SK-N-SH (cell line): ENCODE results near the gene TCF19. TPM values are rescaled to one million over a fixed set of nuclear protein-coding genes. Genes with fewer than 3 reads are reported as not detected.
"Not testable (repeated sequence)": the region's sequence is repeated elsewhere in the genome, so short reads cannot be mapped to it uniquely, and the experiment has no call there.

Experiments used
- CTCF ChIA-PET: fragments of 300-600, 350-600 bp; formaldehyde crosslinking; extraction: SDS; loops from one replicate; lab custom pipeline; 2021; lab: Yijun Ruan, JAX
- POLR2A ChIA-PET: fragments of 350-600 bp; sonication (Branson Sonifier 250); formaldehyde crosslinking; extraction: SDS; loops from one replicate; lab custom pipeline; 2020; ENCODE audit warnings: antibody characterized with exemption, inconsistent platforms; lab: Yijun Ruan, JAX
- DNase-seq: peaks from one replicate; pipeline ENCODE4 v3.0.0; 2012
- H2AFZ ChIP-seq: fragments of 200-600 bp; sonication (generic); 2 replicates; pipeline ENCODE4 v1.8.1; 2016; ENCODE audit warnings: antibody characterized with exemption, mild to moderate bottlenecking, low read depth
- H3F3A ChIP-seq: fragments of 200-600 bp; sonication (generic); replicated peaks from 2 replicates; pipeline ENCODE3; 2016; ENCODE audit warnings: antibody characterized with exemption, mild to moderate bottlenecking; ENCODE audit not compliant: insufficient read depth
- H3K27ac ChIP-seq, 2 experiments: fragments of 200-500 bp in 1 of 2; fragments of 200-600 bp in 1 of 2; sonication (Bioruptor generic) in 1 of 2; sonication (generic), shearing (Covaris generic) in 1 of 2; 2 replicates each; pipeline versions ENCODE4 v1.5.1 to v1.6.1; 2014 to 2016; ENCODE audit warnings: low read depth in 2 of 2, inconsistent platforms in 1 of 2, low read length in 1 of 2, mild to moderate bottlenecking in 1 of 2, mixed read lengths in 1 of 2
- H3K27me3 ChIP-seq: fragments of 200-600 bp; sonication (generic), shearing (Covaris generic); 2 replicates; pipeline ENCODE4 v1.6.1; 2016; ENCODE audit warnings: mixed run types; ENCODE audit not compliant: insufficient read depth
- H3K36me3 ChIP-seq, 2 experiments: fragments of 200-500 bp in 1 of 2; fragments of 200-600 bp in 1 of 2; sonication (Bioruptor generic) in 1 of 2; sonication (generic) in 1 of 2; replicated peaks in 1 of 2; 2 replicates each; pipeline versions ENCODE3 to v1.5.1; 2014 to 2016; ENCODE audit warnings: low read length in 1 of 2, mild to moderate bottlenecking in 1 of 2; ENCODE audit not compliant: insufficient read depth in 2 of 2, control insufficient read depth in 1 of 2
- H3K4me1 ChIP-seq, 2 experiments: fragments of 200-500 bp in 1 of 2; fragments of 200-600 bp in 1 of 2; sonication (Bioruptor generic) in 1 of 2; sonication (generic), shearing (Covaris generic) in 1 of 2; 2 replicates each; pipeline versions ENCODE4 v1.5.1 to v1.6.1; 2014 to 2016; ENCODE audit warnings: low read depth in 1 of 2, low read length in 1 of 2, mixed run types in 1 of 2; ENCODE audit not compliant: insufficient read depth in 2 of 2, control insufficient read depth in 1 of 2
- H3K4me2 ChIP-seq: fragments of 200-600 bp; sonication (generic), shearing (Covaris generic); 2 replicates; pipeline ENCODE4 v1.6.1; 2017; ENCODE audit warnings: mixed run types
- H3K4me3 ChIP-seq, 2 experiments: fragments of 200-500 bp in 1 of 2; fragments of 200-600 bp in 1 of 2; sonication (Bioruptor generic) in 1 of 2; sonication (generic), shearing (Covaris generic) in 1 of 2; 2 replicates each; pipeline versions ENCODE4 v1.5.1 to v1.8.1; 2014 to 2016; ENCODE audit warnings: low read depth in 2 of 2, inconsistent platforms in 1 of 2, low read length in 1 of 2, mild to moderate bottlenecking in 1 of 2, mixed read lengths in 1 of 2, moderate library complexity in 1 of 2
- H3K79me2 ChIP-seq: fragments of 200-600 bp; sonication (generic); 2 replicates; pipeline ENCODE4 v1.8.1; 2017; ENCODE audit warnings: mild to moderate bottlenecking; ENCODE audit not compliant: insufficient read depth
- H3K9ac ChIP-seq: fragments of 200-600 bp; sonication (generic); 2 replicates; pipeline ENCODE4 v1.6.1; 2017; ENCODE audit warnings: mixed run types
- H3K9me2 ChIP-seq: fragments of 200-600 bp; sonication (generic); 2 replicates; pipeline ENCODE4 v1.6.1; 2017; ENCODE audit warnings: mixed run types
- H3K9me3 ChIP-seq: fragments of 200-600 bp; sonication (generic); 2 replicates; pipeline ENCODE4 v1.6.1; 2017; ENCODE audit warnings: mixed run types, mild to moderate bottlenecking, moderate library complexity
- H4K20me1 ChIP-seq: fragments of 200-600 bp; sonication (generic); 2 replicates; pipeline ENCODE4 v1.6.1; 2017; ENCODE audit warnings: mild to moderate bottlenecking, mixed run types; ENCODE audit not compliant: insufficient read depth
- EP300 ChIP-seq, 2 experiments: IDR thresholded peaks; 2 replicates each; pipeline versions ENCODE4 v1.4.0 to v1.6.1; 2012; ENCODE audit warnings: borderline replicate concordance in 1 of 2, low read depth in 1 of 2, low read length in 1 of 2
- FOSL2 ChIP-seq: IDR thresholded peaks from 2 replicates; pipeline ENCODE4 v1.4.0; 2012; ENCODE audit warnings: low read depth, mild to moderate bottlenecking, moderate library complexity, borderline replicate concordance
- GABPA ChIP-seq: IDR thresholded peaks from 2 replicates; pipeline ENCODE4 v1.4.0; 2012; ENCODE audit warnings: low read depth, mild to moderate bottlenecking
- GATA2 ChIP-seq: sonication (generic); formaldehyde crosslinking; IDR thresholded peaks from 2 replicates; pipeline ENCODE4 v1.5.0; 2020; ENCODE audit warnings: mild to moderate bottlenecking, missing genetic modification reagents
- MAX ChIP-seq: IDR thresholded peaks from 2 replicates; pipeline ENCODE4 v1.4.0; 2012; ENCODE audit warnings: low read depth
- PBX3 ChIP-seq: IDR thresholded peaks from 2 replicates; pipeline ENCODE4; 2012
- RCOR1 ChIP-seq: fragments of 150-350 bp; IDR thresholded peaks from 2 replicates; pipeline ENCODE4 v1.6.1; 2017; ENCODE audit warnings: antibody characterized with exemption, low read length
- RFX5 ChIP-seq: IDR thresholded peaks from 2 replicates; pipeline ENCODE4 v1.6.1; 2012; ENCODE audit warnings: mild to moderate bottlenecking, improper control_type of control experiment, low read length
- RXRA ChIP-seq: IDR thresholded peaks from 2 replicates; pipeline ENCODE4 v1.4.0; 2012; ENCODE audit warnings: low read depth, mild to moderate bottlenecking, borderline replicate concordance
- SMC3 ChIP-seq: IDR thresholded peaks from 2 replicates; pipeline ENCODE4 v1.6.1; 2012; ENCODE audit warnings: low read depth, low read length, improper control_type of control experiment
- TCF12 ChIP-seq: IDR thresholded peaks from 2 replicates; pipeline ENCODE4 v1.4.0; 2012
- WGBS: methylation state at CpG from one replicate; pipeline ENCODE4 v1.1.6; 2017; ENCODE audit warnings: low lambda C conversion rate; 5-methylcytosine and 5-hydroxymethylcytosine counted together
- polyA plus RNA-seq, 3 experiments: library from polyadenylated mRNA; depleted of rRNA; stranded (reverse); fragments of >200 nt; gene quantifications; 2 replicates each; pipeline ENCODE4 v1.2.3, GENCODE V29; 2012

TCF19 gene
- polyA plus RNA-seq, 1 of the 3 experiments (the other 2 are of a cell fraction) = 9.3 TPM

GRCh38 chr6:31162463-31163165 lies 4.2 kb downstream of the TCF19 start:
- DNase-seq = no peak
- no peak overlapping the region for H3K9ac ChIP-seq
- TF ChIP-seq RFX5 (no peak), PBX3 (no peak), GATA2 (no peak)

GRCh38 chr6:31163922-31164321 lies 5.5 kb downstream of the TCF19 start:
- DNase-seq = no peak
- H4K20me1 ChIP-seq = no peaks in the 10 kb centered on the region
- H3K27ac ChIP-seq = no peak overlapping the region
- H3K4me1 ChIP-seq = peaks cover 0 to 8% of the 10 kb centered on the region in 2 experiments; a peak in 1 of 4 replicates
- no peaks in the 10 kb centered on the region for H3F3A ChIP-seq
- CTCF ChIA-PET = no interaction called here
- no peaks in the 10 kb centered on the region for H3K36me3 ChIP-seq
- H3K4me3 ChIP-seq = no peak overlapping the region
- peaks cover 4% of the 10 kb centered on the region for H3K79me2 ChIP-seq
- H3K9ac ChIP-seq = no peak overlapping the region
- no peak for TF ChIP-seq SMC3
- TF ChIP-seq GABPA = no peak
- no peak for TF ChIP-seq RXRA
- TF ChIP-seq PBX3 = no peak
- TF ChIP-seq MAX = no peak
- TF ChIP-seq FOSL2 = no peak
- TF ChIP-seq EP300 (IDR thresholded peaks at IDR 0.05; ENCODE audit: borderline replicate concordance in 1 of 2, low read depth in 1 of 2, low read length in 1 of 2) = no peak
- no peak for TF ChIP-seq RCOR1
- TF ChIP-seq TCF12 = no peak
- POLR2A ChIA-PET = no interaction called here
- no peak overlapping the region for H2AFZ ChIP-seq
- no peak overlapping the region for H3K4me2 ChIP-seq
- H3K9me2 ChIP-seq = no peaks in the 10 kb centered on the region
- no peaks in the 10 kb centered on the region for H3K9me3 ChIP-seq
- no peaks in the 10 kb centered on the region for H3K27me3 ChIP-seq

More at GRCh38 chr6:31162463-31163165, 4.2 kb downstream of the TCF19 start:
- Histone ChIP-seq H3K9me3 (no peaks in the 10 kb centered on the region), H3K4me3 (no peak overlapping the region), H3K27me3 (no peaks in the 10 kb centered on the region), H3K27ac (no peak overlapping the region), H3K79me2 (peaks cover 5% of the 10 kb centered on the region), H3K9me2 (no peaks in the 10 kb centered on the region), H2AFZ (no peak overlapping the region), H3K36me3 (no peaks in the 10 kb centered on the region), H3F3A (no peaks in the 10 kb centered on the region), H3K4me2 (no peak overlapping the region), H4K20me1 (no peaks in the 10 kb centered on the region), H3K4me1 (peaks cover 0 to 12% of the 10 kb centered on the region in 2 experiments; a peak in 1 of 4 replicates)
- 94% methylated on average over 3 of the region's 13 CpGs for WGBS
- ChIA-PET POLR2A (no interaction called here), CTCF (no interaction called here)

GRCh38 chr6:31164475-31165063 lies 6.2 kb downstream of the TCF19 start:
- H2AFZ ChIP-seq, DNase-seq, H3K79me2 ChIP-seq, H3F3A ChIP-seq, H3K4me1 ChIP-seq, H3K4me3 ChIP-seq, H3K9me2 ChIP-seq, POLR2A ChIA-PET, H3K4me2 ChIP-seq, H3K36me3 ChIP-seq, H4K20me1 ChIP-seq, H3K9ac ChIP-seq, H3K9me3 ChIP-seq, H3K27ac ChIP-seq, H3K27me3 ChIP-seq: not testable (repeated sequence)
- 78% methylated on average over 8 of the region's 9 CpGs for WGBS
- CTCF ChIA-PET = interaction anchor here (1.5 to 1.6 kb wide), 2 partner anchors 38 to 202 kb away, joined by 4 to 5 read pairs; no protein-coding TSS in a partner anchor

GRCh38 chr6:31165064-31165832 lies 6.9 kb downstream of the TCF19 start:
- ChIA-PET POLR2A (interaction anchor here (0.6 kb wide), 1 partner anchor 663 kb away, joined by 3 read pairs; no protein-coding TSS in a partner anchor), CTCF (interaction anchor here (1.5 to 1.6 kb wide), 2 partner anchors 38 to 201 kb away, joined by 4 to 5 read pairs; no protein-coding TSS in a partner anchor)
- not testable (repeated sequence) for H4K20me1 ChIP-seq, H3K4me3 ChIP-seq, H3K27me3 ChIP-seq, H3K9me2 ChIP-seq, H3K36me3 ChIP-seq, H3K4me1 ChIP-seq, H3K27ac ChIP-seq, H3K9ac ChIP-seq, H3K4me2 ChIP-seq, H3K79me2 ChIP-seq, DNase-seq, H3F3A ChIP-seq, H3K9me3 ChIP-seq, H2AFZ ChIP-seq
- 85% methylated on average over 15 of the region's 17 CpGs for WGBS
